Coronary artery (tissue), 2 donors: Measurements from ENCODE around the gene KRT3.

Experiments used
- DNase-seq: peaks from one replicate; pipeline ENCODE4 v3.0.0-alpha.2; 2017; ENCODE audit warnings: low spot score
- H3K27ac ChIP-seq, 2 donors: fragments of 200-600 bp; sonication (generic); one replicate each; pipeline ENCODE4 v1.5.1; 2016 to 2019
- H3K4me3 ChIP-seq: fragments of 200-600 bp; sonication (generic); 2 replicates; pipeline ENCODE4 v1.5.1; 2016; ENCODE audit warnings: mild to moderate bottlenecking, moderate library complexity
- CTCF ChIP-seq: fragments of 200-600 bp; sonication (generic); IDR thresholded peaks from one replicate; pipeline ENCODE4 v1.5.1; 2019; ENCODE audit warnings: antibody characterized with exemption

Gene KRT3

GRCh38 chr12:52769354-52769753, 26.6 kb downstream of the KRT3 start:
- no peak for TF ChIP-seq CTCF
- Histone ChIP-seq H3K27ac (no peak overlapping the region), H3K4me3 (no peak overlapping the region)
- DNase-seq, result no peak

GRCh38 chr12:52768479-52769200, 27.3 kb downstream of the KRT3 start:
- TF ChIP-seq CTCF, result no peak
- no peak overlapping the region for H3K27ac ChIP-seq
- no peak for DNase-seq
- no peak overlapping the region for H3K4me3 ChIP-seq

GRCh38 chr12:52767427-52767826, 28.5 kb downstream of the KRT3 start:
- H3K27ac ChIP-seq, result no peak overlapping the region
- no peak for DNase-seq
- no peak overlapping the region for H3K4me3 ChIP-seq
- no peak for TF ChIP-seq CTCF

GRCh38 chr12:52767020-52767379, 28.9 kb downstream of the KRT3 start:
- Histone ChIP-seq H3K27ac (no peak overlapping the region), H3K4me3 (no peak overlapping the region)
- no peak for TF ChIP-seq CTCF
- DNase-seq, result no peak

- no peak for TF ChIP-seq CTCF
- Histone ChIP-seq H3K4me3 (no peak overlapping the region), H3K27ac (no peak overlapping the region)
- no peak for DNase-seq
Observed at GRCh38 chr12:52766351-52767019, 29.4 kb downstream of the KRT3 start.

GRCh38 chr12:52765702-52766101, 30.2 kb downstream of the KRT3 start:
- no peak for DNase-seq
- Histone ChIP-seq H3K27ac (no peak overlapping the region), H3K4me3 (no peak overlapping the region)
- no peak for TF ChIP-seq CTCF

- TF ChIP-seq CTCF, result no peak
- Histone ChIP-seq H3K4me3 (no peak overlapping the region), H3K27ac (no peak overlapping the region)
- no peak for DNase-seq
Observed at GRCh38 chr12:52763991-52764390, 31.9 kb downstream of the KRT3 start.
